ENCODE data around the gene NUMA1.
A peak's percentile ranks its signal among the peaks of the same experiment; 100 is the strongest.

Gene NUMA1

GRCh38 chr11:72080326-72081183, at the start of gene NUMA1, which contains the start of gene LRRC51:
NUMA1 (minus strand) TSS chr11:72080542; CDS start chr11:72035943, 44,599 bp downstream.
LRRC51 (plus strand) TSS chr11:72080850; CDS start chr11:72089084, 8,234 bp downstream.
- DNase-seq: peak; percentile 100

GRCh38 chr11:72129381-72129780, 49.0 kb upstream of the NUMA1 start:
- DNase-seq: no peak

- DNase-seq: no peak
These were observed 47.6 kb upstream of the NUMA1 start for GRCh38 chr11:72127923-72128322.

- DNase-seq: no peak
These were observed 45.6 kb upstream of the NUMA1 start for GRCh38 chr11:72125956-72126355.

- DNase-seq: no peak
These were observed 43.7 kb upstream of the NUMA1 start for GRCh38 chr11:72124046-72124445.

- DNase-seq: no peak
These were observed 42.8 kb upstream of the NUMA1 start for GRCh38 chr11:72123117-72123653.

GRCh38 chr11:72122607-72123006, 42.3 kb upstream of the NUMA1 start:
- DNase-seq: no peak

- no peak for DNase-seq
These were observed 40.6 kb upstream of the NUMA1 start for GRCh38 chr11:72120930-72121329.

GRCh38 chr11:72119198-72119597, 38.9 kb upstream of the NUMA1 start:
- no peak for DNase-seq

GRCh38 chr11:72116019-72116755, 35.8 kb upstream of the NUMA1 start:
- DNase-seq: no peak

- DNase-seq: no peak
These were observed 34.2 kb upstream of the NUMA1 start for GRCh38 chr11:72114570-72114969.

GRCh38 chr11:72112978-72113808, 32.9 kb upstream of the NUMA1 start:
- DNase-seq: no peak

GRCh38 chr11:72112143-72112977, 32.0 kb upstream of the NUMA1 start, which contains the start of gene ANAPC15:
ANAPC15 (minus strand) TSS chr11:72112695; CDS start chr11:72111276, 1,419 bp downstream.
- peak; percentile 100 for DNase-seq

- peak; percentile 39 for DNase-seq
These were observed 31.2 kb upstream of the NUMA1 start for GRCh38 chr11:72111300-72112142.

- no peak for DNase-seq
These were observed 25.5 kb upstream of the NUMA1 start, which contains the start of gene TOMT for GRCh38 chr11:72105888-72106287. TOMT (plus strand) TSS chr11:72105924; CDS start chr11:72105952, 28 bp downstream.

- DNase-seq: no peak
These were observed 23.4 kb upstream of the NUMA1 start for GRCh38 chr11:72103754-72104167.

- peak; percentile 100 for DNase-seq
These were observed 22.8 kb upstream of the NUMA1 start, which contains the start of gene LAMTOR1 for GRCh38 chr11:72102946-72103753. LAMTOR1 (minus strand) TSS chr11:72103297; CDS start chr11:72103224, 73 bp downstream.

- no peak for DNase-seq
These were observed 22.2 kb upstream of the NUMA1 start for GRCh38 chr11:72102631-72102945.

- DNase-seq: no peak
These were observed 21.8 kb upstream of the NUMA1 start for GRCh38 chr11:72102162-72102561.

- no peak for DNase-seq
These were observed 20.1 kb upstream of the NUMA1 start for GRCh38 chr11:72100462-72100861.

Data from eye (tissue), 1 donor.